NCI-H128 (cell line): ENCODE results near the gene LARP1.
"Not testable (repeated sequence)": the region's sequence is repeated elsewhere in the genome, so short reads cannot be mapped to it uniquely, and the experiment has no call there.

Experiments used
- DNase-seq: peaks from one replicate; lab custom pipeline; 2025; ENCODE audit not compliant: unreplicated experiment; lab: John Stamatoyannopoulos, UW

Gene LARP1

GRCh38 chr5:154820383-154820782 is 65.2 kb downstream of the LARP1 start:
- DNase-seq, result no peak

DNA sequence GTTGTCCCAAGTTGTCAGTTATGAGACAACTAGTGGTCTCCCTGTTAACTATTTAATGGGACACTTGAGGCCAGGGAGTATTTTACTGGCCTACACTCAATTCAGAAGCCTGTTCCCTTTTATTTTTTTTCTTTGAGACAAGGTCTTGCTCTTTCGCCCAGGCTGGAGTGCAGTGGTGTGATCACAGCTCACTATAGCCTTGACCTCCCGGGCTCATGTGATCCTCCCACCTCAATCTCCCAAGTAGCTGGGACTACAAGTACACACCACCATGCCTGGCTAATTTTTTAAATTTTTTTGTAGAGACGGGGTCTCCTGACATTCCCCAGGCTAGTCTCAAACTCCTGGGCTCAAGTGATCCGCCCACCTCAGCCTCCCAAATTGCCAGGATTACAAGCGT is 67.7 kb downstream of the LARP1 start:
- DNase-seq, result not testable (repeated sequence)

GRCh38 chr5:154823605-154824004 is 68.4 kb downstream of the LARP1 start:
- no peak for DNase-seq

- no peak for DNase-seq
Observed at GRCh38 chr5:154824070-154824469, 68.9 kb downstream of the LARP1 start.

- no peak for DNase-seq
Observed at GRCh38 chr5:154829181-154829588, 74.0 kb downstream of the LARP1 start.

- DNase-seq, result no peak
Observed at GRCh38 chr5:154829589-154830218, 74.5 kb downstream of the LARP1 start.

DNA sequence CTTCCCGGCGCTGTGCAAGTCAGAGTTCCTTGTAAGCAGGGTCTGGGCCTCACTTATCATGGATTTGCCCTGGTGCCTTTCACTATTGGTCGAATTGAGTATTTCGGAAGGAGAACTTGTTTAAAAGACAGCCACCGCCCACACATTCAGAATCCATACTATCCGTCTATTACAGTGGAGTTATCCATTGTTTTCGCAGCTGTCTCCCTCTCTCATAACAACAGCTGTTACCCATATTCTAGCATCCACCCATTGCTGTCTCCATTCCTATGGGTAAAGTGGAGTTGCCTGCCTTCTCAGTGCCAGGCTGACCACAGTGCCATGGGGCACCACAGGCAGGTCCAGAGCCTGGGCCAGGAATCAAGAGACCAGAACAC is 75.0 kb downstream of the LARP1 start:
- DNase-seq, result no peak

- no peak for DNase-seq
Observed at GRCh38 chr5:154830596-154830995, 75.4 kb downstream of the LARP1 start.

GRCh38 chr5:154831451-154831850 is 76.3 kb downstream of the LARP1 start:
- DNase-seq, result no peak

GRCh38 chr5:154832804-154833203 is 77.6 kb downstream of the LARP1 start:
- DNase-seq, result not testable (repeated sequence)

GRCh38 chr5:154834053-154834452 is 78.9 kb downstream of the LARP1 start:
- no peak for DNase-seq

DNA sequence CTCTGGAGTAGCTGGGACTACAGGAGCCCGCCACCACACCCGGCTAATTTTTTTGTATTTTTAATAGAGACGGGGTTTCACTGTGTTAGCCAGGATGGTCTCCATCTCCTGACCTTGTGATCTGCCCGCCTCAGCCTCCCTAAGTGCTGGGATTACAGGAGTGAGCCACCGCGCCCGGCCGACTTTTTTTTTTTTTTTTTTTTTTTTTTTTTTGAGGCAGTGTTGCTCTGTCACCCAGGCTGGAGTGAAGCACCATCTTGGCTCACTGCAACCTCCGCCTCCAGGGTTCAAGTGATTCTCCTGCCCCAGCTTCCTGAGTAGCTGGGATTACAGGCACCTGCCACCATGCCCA is 80.5 kb downstream of the LARP1 start:
- DNase-seq, result not testable (repeated sequence)

GRCh38 chr5:154836225-154836624 is 81.0 kb downstream of the LARP1 start:
- no peak for DNase-seq

DNA sequence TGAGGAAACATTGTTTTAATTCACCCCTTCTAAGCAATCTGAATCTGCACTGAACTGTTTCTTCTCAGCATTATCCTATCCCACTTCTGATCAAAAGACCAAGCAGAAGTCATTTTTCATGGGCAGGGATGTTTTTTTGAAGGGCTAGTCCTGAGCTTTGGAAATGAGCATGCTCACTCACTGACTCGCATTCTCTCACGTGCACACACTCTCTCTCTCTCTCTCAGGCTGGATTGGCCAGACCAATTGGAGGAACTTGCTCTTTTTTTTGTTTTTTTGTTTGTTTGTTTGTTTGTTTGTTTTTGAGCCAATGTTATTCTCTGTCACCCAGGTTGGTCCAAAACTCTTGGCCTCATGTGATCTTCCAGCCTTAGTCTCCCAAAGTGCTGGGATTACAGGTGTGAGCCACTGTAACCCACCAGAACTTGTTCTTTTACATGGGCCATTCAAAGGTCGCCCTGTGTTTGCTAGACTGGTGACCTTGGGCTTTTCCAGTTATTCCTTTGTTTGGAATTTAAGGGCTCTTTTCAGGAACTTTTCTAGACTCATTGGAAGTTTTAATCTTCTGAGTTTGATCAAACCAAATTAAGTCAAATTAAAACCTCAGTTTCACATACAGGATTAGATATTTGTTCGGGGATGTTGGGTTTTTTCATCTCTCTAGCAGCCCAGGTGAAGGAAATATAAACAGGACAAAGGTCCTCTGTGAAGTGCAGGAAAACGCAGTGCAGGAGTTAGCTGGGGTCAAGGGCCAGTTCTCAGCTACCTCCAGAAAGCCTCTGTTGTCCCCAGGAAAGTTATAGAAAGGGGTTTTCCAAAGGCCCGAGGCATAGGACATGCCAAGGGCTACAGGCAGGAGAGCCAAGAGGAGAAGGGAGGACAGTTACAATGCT is 82.1 kb downstream of the LARP1 start:
- no peak for DNase-seq

- no peak for DNase-seq
Observed at GRCh38 chr5:154840435-154841272, 85.5 kb downstream of the LARP1 start.

GRCh38 chr5:154841273-154841661 is 86.1 kb downstream of the LARP1 start:
- no peak for DNase-seq

GRCh38 chr5:154842689-154843530 is 87.7 kb downstream of the LARP1 start:
- no peak for DNase-seq

DNA sequence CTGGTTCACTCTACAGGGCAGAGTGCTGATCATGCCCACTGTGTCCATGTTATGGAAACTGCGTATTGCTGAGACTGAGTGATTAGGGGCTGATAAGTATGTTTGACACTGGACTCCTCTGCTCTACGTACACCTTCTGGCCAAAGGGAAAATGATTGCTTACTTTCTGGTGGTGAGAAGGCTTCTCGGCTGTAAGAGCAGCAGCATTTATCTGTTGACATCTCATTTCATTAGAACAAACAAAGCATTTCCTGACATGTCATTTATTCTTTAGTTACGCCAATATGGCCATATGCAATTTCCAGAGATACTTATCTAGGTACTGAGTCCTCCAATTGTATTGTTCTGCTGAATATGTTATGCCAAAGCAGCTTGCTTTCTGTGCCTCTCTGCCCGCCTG is 89.6 kb downstream of the LARP1 start:
- DNase-seq, result no peak

DNA sequence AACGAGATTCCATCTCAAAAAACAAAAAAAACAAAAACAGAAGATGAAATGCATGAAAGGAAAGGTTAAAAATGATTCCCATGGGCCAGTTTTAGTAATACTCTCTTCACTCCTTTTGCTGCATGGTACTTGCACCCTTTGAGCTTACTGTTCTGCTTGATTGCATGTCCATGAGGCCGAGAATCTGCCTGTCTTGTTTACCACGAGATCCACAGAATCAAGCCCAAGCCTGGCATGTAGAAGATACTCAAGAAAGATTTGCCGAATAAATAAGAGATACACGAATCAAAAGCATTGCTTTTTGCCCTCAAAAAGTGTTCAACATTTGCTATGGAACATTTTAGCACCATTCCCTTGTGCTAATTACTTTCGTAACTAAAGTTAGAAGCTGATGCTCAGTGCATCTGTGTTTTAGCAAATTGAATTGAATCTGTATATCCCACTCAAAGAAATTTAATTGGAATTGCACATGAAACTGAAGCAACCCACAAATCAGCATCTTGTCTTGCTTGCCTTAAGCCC is 94.1 kb downstream of the LARP1 start:
- DNase-seq, result no peak

GRCh38 chr5:154849791-154850201 is 94.6 kb downstream of the LARP1 start:
- no peak for DNase-seq
